A673 (cell line): ENCODE data around the gene C14orf132.

ENCODE experiments used
- EZH2 ChIP-seq: fragments of 200-600 bp; sonication (generic); IDR thresholded peaks from 2 replicates; pipeline ENCODE4 v1.6.1; 2017; ENCODE audit warnings: borderline replicate concordance, low read depth, mild to moderate bottlenecking, mixed read lengths, antibody characterized with exemption, low read length; ENCODE audit not compliant: poor library complexity, severe bottlenecking
- TF ChIP-seq, protein P1 (sequence below): fragments of 300-800, 200-600 bp; sonication (generic); conservative IDR thresholded peaks from 2 replicates; pipeline ENCODE4 v1.5.1; 2017; ENCODE audit warnings: low read depth, mild to moderate bottlenecking, antibody characterized with exemption, low read length, moderate library complexity, mixed read lengths

DNA sequence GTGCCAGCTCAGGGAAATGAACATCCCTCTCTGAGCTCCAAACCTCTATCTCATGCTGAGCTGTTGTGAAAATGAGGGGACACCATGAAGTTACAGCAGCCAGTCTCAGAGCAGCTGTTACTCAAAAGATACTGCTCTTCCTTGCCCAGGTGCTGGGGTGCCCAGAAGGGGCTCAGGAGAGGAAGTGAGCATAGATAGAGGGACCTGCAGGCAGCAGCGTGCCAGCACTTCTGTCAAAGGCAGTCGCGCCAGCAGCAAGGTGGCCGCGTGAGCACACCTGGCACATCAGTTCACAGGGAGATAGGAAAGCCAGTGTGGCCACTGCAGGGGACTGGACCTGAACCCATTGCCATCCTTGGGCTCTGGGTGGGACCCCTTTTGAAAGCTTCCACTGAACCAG lies 27.8 kb downstream of the C14orf132 start:
- TF ChIP-seq, protein P1, sequence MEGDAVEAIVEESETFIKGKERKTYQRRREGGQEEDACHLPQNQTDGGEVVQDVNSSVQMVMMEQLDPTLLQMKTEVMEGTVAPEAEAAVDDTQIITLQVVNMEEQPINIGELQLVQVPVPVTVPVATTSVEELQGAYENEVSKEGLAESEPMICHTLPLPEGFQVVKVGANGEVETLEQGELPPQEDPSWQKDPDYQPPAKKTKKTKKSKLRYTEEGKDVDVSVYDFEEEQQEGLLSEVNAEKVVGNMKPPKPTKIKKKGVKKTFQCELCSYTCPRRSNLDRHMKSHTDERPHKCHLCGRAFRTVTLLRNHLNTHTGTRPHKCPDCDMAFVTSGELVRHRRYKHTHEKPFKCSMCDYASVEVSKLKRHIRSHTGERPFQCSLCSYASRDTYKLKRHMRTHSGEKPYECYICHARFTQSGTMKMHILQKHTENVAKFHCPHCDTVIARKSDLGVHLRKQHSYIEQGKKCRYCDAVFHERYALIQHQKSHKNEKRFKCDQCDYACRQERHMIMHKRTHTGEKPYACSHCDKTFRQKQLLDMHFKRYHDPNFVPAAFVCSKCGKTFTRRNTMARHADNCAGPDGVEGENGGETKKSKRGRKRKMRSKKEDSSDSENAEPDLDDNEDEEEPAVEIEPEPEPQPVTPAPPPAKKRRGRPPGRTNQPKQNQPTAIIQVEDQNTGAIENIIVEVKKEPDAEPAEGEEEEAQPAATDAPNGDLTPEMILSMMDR, result no peak
- TF ChIP-seq EZH2, result no peak
